H1 (cell line): Measurements from ENCODE around the gene COQ7.

Source experiments
- BCL11A ChIP-seq, 2 experiments: IDR thresholded peaks; one replicate each; pipeline ENCODE4 v1.6.1; 2011; ENCODE audit warnings: low read depth in 2 of 2, low read length in 2 of 2, mild to moderate bottlenecking in 2 of 2
- EP300 ChIP-seq, 2 experiments: IDR thresholded peaks; 1 replicate in 1 of 2; 2 replicates in 1 of 2; pipeline ENCODE4 v1.6.1; 2011 to 2012; ENCODE audit warnings: low read depth in 2 of 2, low read length in 2 of 2, mild to moderate bottlenecking in 2 of 2, borderline replicate concordance in 1 of 2, inconsistent platforms in 1 of 2, moderate library complexity in 1 of 2
- TF ChIP-seq, protein P1 (sequence below), 3 experiments: IDR thresholded peaks; 1 replicate in 2 of 3; 2 replicates in 1 of 3; pipeline versions ENCODE4 v1.5.1 to v1.6.1; 2011; ENCODE audit warnings: low read length in 3 of 3, mild to moderate bottlenecking in 3 of 3, inconsistent platforms in 2 of 3, low read depth in 1 of 3, moderate library complexity in 1 of 3; ENCODE audit not compliant: insufficient read depth in 1 of 3; ENCODE audit errors: control extremely low read depth in 1 of 3

- TF ChIP-seq EP300 (IDR thresholded peaks at IDR 0.05; ENCODE audit: borderline replicate concordance in 1 of 2, low read depth in 2 of 2, low read length in 2 of 2) (no peak), BCL11A (IDR thresholded peaks at IDR 0.05; ENCODE audit: low read depth in 2 of 2, low read length in 2 of 2) (no peak)
- TF ChIP-seq, protein P1, sequence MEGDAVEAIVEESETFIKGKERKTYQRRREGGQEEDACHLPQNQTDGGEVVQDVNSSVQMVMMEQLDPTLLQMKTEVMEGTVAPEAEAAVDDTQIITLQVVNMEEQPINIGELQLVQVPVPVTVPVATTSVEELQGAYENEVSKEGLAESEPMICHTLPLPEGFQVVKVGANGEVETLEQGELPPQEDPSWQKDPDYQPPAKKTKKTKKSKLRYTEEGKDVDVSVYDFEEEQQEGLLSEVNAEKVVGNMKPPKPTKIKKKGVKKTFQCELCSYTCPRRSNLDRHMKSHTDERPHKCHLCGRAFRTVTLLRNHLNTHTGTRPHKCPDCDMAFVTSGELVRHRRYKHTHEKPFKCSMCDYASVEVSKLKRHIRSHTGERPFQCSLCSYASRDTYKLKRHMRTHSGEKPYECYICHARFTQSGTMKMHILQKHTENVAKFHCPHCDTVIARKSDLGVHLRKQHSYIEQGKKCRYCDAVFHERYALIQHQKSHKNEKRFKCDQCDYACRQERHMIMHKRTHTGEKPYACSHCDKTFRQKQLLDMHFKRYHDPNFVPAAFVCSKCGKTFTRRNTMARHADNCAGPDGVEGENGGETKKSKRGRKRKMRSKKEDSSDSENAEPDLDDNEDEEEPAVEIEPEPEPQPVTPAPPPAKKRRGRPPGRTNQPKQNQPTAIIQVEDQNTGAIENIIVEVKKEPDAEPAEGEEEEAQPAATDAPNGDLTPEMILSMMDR (IDR thresholded peaks at IDR 0.05; ENCODE audit: control extremely low read depth in 1 of 3, insufficient read depth in 1 of 3, low read depth in 1 of 3, low read length in 3 of 3): no peak
Measured at GRCh38 chr16:19033761-19034160, 33.7 kb upstream of the COQ7 start.
